Islet precursor cell (in vitro differentiated cells): ENCODE results near the gene SIGLEC5.

ENCODE experiments used
- DNase-seq: peaks from one replicate; pipeline ENCODE4 v3.0.0-alpha.2; 2018

SIGLEC5 gene

DNA sequence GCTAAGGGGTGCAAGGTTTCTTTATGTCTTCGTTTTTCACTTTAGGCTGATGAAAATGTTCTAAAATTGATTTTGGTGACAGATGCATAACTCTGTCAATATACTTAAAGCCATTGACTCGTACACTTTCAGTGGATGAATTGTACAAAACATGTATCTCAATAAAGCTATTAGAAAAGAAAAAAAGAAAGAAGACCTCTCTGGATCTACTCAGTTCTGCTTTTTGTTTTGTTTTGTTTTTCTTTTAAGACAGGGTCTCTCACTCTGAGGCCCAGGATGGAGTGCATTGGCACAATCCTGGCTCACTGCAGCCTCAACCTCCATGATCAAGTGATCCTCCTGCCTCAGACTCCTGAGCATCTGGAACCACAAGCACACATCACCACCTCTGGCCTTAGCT is 3.5 kb downstream of the SIGLEC5 start:
- no peak for DNase-seq

DNA sequence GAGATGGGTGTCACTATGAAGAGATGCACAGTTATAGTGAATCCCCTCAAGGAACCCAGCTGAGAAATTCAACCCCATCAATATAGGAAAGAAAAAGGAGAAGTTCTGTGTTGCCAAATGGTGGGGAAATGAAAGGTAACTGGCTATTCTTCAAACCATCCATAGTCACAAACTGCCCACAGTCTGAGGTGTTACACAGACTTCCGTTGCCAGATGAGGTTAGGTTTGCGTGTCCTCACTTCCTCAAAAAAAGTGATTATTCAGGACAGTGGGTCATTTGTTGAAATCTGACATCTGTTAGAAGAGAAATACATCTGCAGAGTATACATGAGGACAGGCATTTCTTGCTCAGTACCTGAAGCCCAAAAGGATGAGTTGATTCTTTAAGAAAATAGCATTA is 9.0 kb downstream of the SIGLEC5 start:
- DNase-seq: no peak

DNA sequence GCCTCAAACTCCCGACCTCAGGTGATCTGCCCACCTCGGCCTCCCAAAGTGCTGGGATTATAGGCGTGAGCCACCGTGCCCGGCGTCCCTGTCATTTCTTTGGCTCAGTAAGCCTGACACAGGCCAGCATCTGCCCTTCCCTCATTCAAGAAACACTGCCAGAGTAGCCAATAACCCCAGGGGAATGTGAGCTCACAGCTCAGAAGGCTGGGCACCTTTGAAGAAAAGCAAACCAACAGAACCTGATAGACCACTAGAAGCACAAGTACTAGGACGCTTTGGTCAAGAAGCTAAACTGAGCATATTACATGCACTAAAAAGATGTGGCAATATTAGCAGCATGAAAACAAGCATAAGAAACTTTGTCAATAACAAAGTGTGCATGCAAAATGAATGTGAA is 14.2 kb downstream of the SIGLEC5 start:
- no peak for DNase-seq

DNA sequence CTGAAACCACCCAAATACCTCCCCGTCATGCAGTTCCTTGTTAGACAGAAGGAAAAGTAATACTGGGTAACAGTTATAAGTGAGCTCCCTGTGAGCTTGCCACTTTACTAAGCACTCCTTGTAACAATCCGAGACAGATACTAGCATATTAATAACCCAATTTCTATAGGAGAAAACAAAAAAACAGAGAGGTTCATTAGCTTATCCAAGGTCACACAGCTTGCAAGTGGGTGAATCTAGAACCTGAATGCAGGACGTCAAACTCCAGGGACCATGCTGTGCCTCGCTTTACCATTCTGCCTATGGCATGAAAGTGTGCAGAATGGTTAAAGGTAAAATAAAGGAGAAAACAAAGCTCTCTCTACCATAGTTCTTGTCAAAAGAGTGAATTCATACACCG is 15.4 kb downstream of the SIGLEC5 start:
- no peak for DNase-seq

GRCh38 chr19:51610576-51610975 is 19.6 kb downstream of the SIGLEC5 start:
- no peak for DNase-seq

- peak; percentile 86 for DNase-seq
These were observed 22.2 kb downstream of the SIGLEC5 start for GRCh38 chr19:51607920-51608562.

DNA sequence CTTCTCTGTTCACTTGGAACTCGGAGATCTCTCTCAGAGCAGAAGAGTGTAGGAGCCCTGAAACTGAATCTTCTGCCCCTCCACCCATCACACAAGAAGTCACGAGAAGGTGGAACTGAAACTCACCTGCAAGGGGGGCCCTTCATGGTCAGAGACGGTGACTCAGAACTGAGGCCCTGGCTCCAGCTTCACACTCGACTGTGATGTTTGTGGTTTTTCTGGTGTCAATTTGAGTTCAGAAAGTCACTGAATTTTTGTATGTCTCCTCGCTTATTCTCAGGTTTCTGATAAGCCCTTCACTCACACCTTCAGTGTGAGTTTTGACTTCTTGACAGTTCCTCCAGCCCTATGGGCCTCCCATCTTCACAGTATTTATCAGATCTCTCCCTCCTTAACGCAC is 23.1 kb downstream of the SIGLEC5 start:
- DNase-seq: no peak

DNA sequence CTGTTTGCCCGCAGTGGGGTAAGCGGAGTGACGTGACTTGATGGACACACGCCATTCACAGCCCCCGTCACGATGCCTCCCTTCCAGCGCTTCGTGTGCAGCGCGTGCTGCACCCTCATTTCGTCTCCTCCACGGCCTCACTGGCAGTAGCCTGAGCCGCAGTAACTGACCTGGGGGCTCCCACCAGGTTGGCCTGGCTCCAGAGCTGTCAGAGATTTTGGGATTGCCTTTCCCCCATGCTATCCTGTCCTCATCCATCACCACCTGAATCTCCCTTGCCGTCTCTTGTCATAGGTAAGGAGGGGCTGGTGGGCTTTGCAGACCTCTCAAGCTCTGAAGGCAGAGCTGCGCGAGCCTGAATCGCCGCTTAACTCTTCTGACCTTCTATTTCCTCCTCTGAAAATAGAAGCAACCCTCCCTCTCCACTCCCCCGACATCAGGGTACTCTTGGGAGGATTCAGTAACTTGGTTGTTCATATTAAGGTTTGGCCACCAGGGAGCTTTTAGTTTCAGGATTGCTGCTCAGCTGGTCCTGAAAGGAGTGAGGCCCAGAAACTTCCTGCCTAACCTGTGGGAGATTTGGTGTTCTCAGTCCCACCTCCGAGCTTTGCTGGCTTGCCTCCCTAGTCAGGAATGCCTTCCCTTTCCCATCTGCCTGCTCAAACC is 27.9 kb downstream of the SIGLEC5 start:
- DNase-seq: no peak

DNA sequence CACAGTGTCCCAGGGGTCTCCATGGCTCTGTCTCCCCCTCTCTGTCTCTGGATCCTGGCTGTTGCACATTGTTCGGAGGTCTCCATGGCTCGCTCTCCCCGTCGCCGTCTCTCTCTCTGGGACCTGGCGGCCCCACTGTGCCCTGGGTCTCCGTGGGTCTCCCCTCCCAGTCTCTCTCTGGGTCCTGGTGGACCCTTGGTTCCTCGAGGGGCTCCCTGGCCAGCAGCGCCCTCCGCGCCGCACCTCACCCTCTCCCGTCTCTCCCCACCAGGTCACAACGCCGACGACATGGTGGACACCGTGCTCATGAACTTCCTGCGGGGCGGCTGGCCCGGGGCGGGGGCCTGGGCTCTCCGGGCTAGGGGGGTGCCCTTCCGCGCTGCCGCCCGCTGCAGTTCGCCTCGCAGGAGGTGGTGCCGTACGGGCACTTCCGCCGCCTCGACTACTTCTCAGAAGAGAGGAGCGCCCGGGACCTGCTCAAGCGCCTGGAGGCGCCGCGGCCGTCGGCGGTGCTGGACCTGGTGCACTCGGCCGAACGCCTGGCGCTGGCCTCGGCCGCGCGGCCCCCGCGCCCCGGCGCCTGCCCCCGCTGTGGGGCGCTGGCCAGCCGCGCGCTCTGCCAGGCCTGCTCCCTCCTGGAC is 29.1 kb downstream of the SIGLEC5 start:
- no peak for DNase-seq

DNA sequence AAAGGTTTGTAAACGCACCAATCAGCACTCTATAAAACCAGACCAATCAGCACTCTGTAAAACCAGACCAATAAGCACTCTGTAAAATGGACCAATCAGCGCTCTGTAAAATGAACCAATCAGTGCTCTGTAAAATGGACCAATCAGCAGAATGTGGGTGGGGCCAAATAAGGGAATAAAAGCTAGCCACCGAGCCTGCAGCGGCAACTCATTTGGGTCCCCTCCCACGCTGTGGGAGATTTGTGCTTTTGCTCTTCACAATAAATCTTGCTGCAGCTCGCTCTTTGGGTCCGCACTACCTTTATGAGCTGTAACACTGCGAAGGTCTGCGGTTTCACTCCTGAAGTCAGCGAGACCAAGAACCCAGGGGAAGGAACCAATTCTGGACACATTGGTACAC is 31.1 kb downstream of the SIGLEC5 start:
- no peak for DNase-seq

- DNase-seq: no peak
These were observed 31.9 kb downstream of the SIGLEC5 start for GRCh38 chr19:51598159-51598915.

GRCh38 chr19:51595190-51596175 is 34.7 kb downstream of the SIGLEC5 start:
- DNase-seq: no peak

- no peak for DNase-seq
These were observed 35.5 kb downstream of the SIGLEC5 start for GRCh38 chr19:51594774-51595109.

DNA sequence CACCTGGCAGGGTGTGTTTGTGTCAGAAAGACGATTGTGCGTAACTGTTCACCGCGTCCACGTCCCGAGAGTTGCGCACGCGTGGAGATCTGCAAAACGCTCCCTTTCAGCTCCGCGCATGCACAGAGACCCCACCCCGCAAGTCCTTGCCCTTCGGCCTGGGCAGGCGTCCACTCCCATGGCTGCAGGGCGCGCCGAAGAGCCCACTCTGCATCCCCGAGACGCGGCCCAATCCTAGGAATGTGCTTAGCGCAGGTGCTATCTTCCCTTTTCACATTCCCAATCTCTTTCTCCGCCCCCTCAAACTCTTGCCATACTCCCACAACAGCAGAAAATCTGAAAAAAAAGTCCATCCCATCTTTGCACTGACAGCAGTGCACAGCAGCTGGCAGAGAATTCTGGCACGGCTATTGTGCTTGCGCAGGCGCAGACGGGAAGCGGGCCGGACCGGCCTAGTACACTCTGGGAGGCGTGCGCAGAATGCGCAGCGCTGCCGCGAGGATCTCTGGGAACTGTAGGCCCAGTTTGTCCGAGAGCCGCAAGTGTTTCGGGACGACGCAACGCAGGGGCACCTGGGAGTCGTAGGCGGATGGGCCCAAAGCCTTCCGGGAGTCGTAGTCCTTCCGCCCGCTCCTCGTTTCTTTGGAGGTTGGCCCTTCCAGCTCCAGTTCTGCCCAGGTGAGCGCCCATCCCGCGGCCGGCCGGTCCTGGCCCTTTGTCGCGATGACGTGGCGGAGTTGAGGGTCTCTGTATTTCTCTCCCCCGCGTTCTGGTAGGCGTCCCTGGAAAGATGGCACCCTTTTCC is 36.0 kb downstream of the SIGLEC5 start:
- peak; percentile 96 for DNase-seq

DNA sequence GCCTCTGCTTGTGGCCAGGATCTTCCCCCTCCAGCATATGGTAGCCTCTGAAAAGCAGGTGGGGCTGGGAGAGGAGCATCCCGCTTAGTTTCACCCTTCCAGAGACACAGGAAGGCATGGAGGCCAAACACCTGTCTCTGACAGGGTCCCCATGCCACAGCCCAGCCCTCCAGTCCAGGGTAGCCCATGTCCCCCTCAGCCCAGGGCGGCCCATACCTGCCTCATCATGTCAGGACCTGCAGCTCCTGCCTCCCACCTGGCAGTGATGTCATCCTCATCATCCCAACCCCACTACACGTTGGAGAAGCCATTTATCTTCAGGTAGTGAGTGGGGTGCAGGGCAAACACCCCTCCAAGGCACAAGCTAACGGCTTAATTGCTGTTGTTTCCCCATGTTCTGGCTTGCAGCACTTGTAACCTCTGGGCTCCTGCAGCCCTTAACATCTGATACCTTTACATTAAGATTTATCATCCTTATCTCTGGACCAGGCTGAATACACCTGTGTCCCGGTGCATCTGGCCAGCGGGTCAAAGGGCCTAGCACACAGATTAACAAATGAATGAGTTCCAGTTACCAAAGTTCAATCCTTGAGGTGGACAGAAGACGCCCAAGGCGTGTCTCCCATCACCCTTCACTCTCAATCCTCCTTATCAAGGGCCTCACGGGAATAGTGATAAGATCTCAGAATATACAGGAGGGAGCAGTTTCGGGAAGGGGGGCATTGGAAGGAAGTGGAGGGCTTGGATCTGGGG is 36.9 kb downstream of the SIGLEC5 start:
- DNase-seq: no peak

GRCh38 chr19:51592521-51592920 is 37.7 kb downstream of the SIGLEC5 start:
- no peak for DNase-seq

- DNase-seq: no peak
These were observed 39.8 kb downstream of the SIGLEC5 start for GRCh38 chr19:51590441-51590840.

DNA sequence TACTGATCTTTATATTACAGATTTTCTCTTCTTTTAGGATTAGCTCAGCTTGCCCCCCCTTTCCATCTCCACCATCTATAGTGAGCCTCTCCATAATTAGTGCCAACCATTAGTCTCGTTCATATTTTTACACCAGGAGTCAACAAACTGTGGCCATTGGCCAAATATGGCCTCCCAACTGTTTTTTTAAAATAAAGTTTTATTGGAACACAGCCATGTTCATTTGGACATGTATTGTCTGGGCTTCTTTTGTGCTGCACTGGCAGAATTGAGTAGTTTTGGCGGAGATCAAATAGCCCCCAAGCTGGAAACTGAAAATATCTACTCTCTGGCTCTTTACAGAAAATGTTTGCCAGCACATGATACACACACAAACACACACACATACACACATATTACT is 40.7 kb downstream of the SIGLEC5 start:
- DNase-seq: no peak

DNA sequence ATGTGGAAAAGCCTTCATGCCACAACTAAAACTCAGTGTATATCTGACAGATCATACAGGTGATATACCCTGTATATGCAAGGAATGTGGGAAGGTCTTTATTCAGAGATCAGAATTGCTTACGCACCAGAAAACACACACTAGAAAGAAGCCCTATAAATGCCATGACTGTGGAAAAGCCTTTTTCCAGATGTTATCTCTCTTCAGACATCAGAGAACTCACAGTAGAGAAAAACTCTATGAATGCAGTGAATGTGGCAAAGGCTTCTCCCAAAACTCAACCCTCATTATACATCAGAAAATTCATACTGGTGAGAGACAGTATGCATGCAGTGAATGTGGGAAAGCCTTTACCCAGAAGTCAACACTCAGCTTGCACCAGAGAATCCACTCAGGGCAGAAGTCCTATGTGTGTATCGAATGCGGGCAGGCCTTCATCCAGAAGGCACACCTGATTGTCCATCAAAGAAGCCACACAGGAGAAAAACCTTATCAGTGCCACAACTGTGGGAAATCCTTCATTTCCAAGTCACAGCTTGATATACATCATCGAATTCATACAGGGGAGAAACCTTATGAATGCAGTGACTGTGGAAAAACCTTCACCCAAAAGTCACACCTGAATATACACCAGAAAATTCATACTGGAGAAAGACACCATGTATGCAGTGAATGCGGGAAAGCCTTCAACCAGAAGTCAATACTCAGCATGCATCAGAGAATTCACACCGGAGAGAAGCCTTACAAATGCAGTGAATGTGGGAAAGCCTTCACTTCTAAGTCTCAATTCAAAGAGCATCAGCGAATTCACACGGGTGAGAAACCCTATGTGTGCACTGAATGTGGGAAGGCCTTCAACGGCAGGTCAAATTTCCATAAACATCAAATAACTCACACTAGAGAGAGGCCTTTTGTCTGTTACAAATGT is 42.7 kb downstream of the SIGLEC5 start:
- no peak for DNase-seq

GRCh38 chr19:51586799-51587198 is 43.4 kb downstream of the SIGLEC5 start:
- DNase-seq: no peak
